ENCODE results near the gene PSRC1. TPM values are rescaled to one million over a fixed set of nuclear protein-coding genes. Genes with fewer than 3 reads are reported as not detected.
A peak's percentile ranks its signal among the peaks of the same experiment; 100 is the strongest.

Gene PSRC1
- total RNA-seq, 2 experiments from 2014 or later = 40.7 to 42.7 TPM

GRCh38 chr1:109241841-109242345, 41.1 kb downstream of the PSRC1 start:
- Histone ChIP-seq H3K36me3 (ENCODE audit: insufficient read depth, low read length) (peaks cover 25% of the 10 kb centered on the region), H3K4me1 (ENCODE audit: insufficient read depth, low read length, poor library complexity, severe bottlenecking) (no peaks in the 10 kb centered on the region), H3K79me2 (ENCODE audit: insufficient read depth, low read depth, low read length) (no peaks in the 10 kb centered on the region), H2AFZ (ENCODE audit: low read length) (no peak overlapping the region), H3K9me3 (ENCODE audit: low read length) (no peaks in the 10 kb centered on the region), H3K4me3 (ENCODE audit: low read depth, low read length, poor library complexity, severe bottlenecking) (no peak overlapping the region), H3K4me2 (ENCODE audit: low read length) (no peak overlapping the region), H4K20me1 (ENCODE audit: insufficient read depth, low read length) (no peaks in the 10 kb centered on the region), H3K27ac (ENCODE audit: low read depth, low read length, poor library complexity, severe bottlenecking) (no peak overlapping the region), H3K9me2 (ENCODE audit: insufficient read depth, low read length) (no peaks in the 10 kb centered on the region)
- ChIA-PET CTCF (ENCODE audit: unreplicated experiment) (no interaction called here), POLR2A (interaction anchor here (1.5 kb wide), 1 partner anchor 11 kb away, joined by 4 read pairs; no protein-coding TSS in a partner anchor)
- no peak for DNase-seq (ENCODE audit: low spot score)
- TF ChIP-seq, protein P1, sequence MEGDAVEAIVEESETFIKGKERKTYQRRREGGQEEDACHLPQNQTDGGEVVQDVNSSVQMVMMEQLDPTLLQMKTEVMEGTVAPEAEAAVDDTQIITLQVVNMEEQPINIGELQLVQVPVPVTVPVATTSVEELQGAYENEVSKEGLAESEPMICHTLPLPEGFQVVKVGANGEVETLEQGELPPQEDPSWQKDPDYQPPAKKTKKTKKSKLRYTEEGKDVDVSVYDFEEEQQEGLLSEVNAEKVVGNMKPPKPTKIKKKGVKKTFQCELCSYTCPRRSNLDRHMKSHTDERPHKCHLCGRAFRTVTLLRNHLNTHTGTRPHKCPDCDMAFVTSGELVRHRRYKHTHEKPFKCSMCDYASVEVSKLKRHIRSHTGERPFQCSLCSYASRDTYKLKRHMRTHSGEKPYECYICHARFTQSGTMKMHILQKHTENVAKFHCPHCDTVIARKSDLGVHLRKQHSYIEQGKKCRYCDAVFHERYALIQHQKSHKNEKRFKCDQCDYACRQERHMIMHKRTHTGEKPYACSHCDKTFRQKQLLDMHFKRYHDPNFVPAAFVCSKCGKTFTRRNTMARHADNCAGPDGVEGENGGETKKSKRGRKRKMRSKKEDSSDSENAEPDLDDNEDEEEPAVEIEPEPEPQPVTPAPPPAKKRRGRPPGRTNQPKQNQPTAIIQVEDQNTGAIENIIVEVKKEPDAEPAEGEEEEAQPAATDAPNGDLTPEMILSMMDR (conservative IDR thresholded peaks at IDR 0.05; ENCODE audit: low read length) = no peak
- TF ChIP-seq EZH2phosphoT487 (IDR thresholded peaks at IDR 0.05; ENCODE audit: borderline replicate concordance, low read depth, low read length) = no peak
- intact Hi-C loops (cut with micrococcal nuclease; ENCODE audit: unreplicated experiment) = loop anchor here (1.0 kb wide), 1 partner anchor 7 kb away; the partner anchor contains the start of gene CELSR2
- BruUV-seq (replicated peaks) = TSS peak; percentile 17

- Histone ChIP-seq H3K36me3 (ENCODE audit: insufficient read depth, low read length) (peaks cover 30% of the 10 kb centered on the region), H3K9me2 (ENCODE audit: insufficient read depth, low read length) (no peaks in the 10 kb centered on the region), H3K27ac (ENCODE audit: low read depth, low read length, poor library complexity, severe bottlenecking) (no peak overlapping the region), H4K20me1 (ENCODE audit: insufficient read depth, low read length) (no peaks in the 10 kb centered on the region), H3K4me3 (ENCODE audit: low read depth, low read length, poor library complexity, severe bottlenecking) (no peak overlapping the region), H3K4me2 (ENCODE audit: low read length) (no peak overlapping the region), H3K9me3 (ENCODE audit: low read length) (no peaks in the 10 kb centered on the region), H2AFZ (ENCODE audit: low read length) (no peak overlapping the region), H3K79me2 (ENCODE audit: insufficient read depth, low read depth, low read length) (no peaks in the 10 kb centered on the region), H3K4me1 (ENCODE audit: insufficient read depth, low read length, poor library complexity, severe bottlenecking) (no peaks in the 10 kb centered on the region)
- DNase-seq (ENCODE audit: low spot score) = no peak
- ChIA-PET CTCF (ENCODE audit: unreplicated experiment) (no interaction called here), POLR2A (interaction anchor here (1.5 kb wide), 1 partner anchor 12 kb away, joined by 4 read pairs; no protein-coding TSS in a partner anchor)
- no TSS peak for BruUV-seq (replicated peaks)
- intact Hi-C loops (cut with micrococcal nuclease; ENCODE audit: unreplicated experiment) = loop anchor here (1.0 kb wide), 1 partner anchor 8 kb away; the partner anchor contains the start of gene CELSR2
- no peak for TF ChIP-seq EZH2phosphoT487 (IDR thresholded peaks at IDR 0.05; ENCODE audit: borderline replicate concordance, low read depth, low read length)
- TF ChIP-seq, protein P1 (conservative IDR thresholded peaks at IDR 0.05; ENCODE audit: low read length) = no peak
Measured at GRCh38 chr1:109241344-109241743, 41.6 kb downstream of the PSRC1 start.

Data from OCI-LY7 (cell line).